Fibroblast of pulmonary artery (primary cell): ENCODE results near the gene GRM8.

Experiments
- DNase-seq: peaks from one replicate; pipeline ENCODE4 v3.0.0-alpha.2; 2010; ENCODE audit warnings: low read depth
- H3K4me3 ChIP-seq: replicated peaks from 2 replicates; pipeline ENCODE4 v1.5.1; 2011; ENCODE audit warnings: low read depth, mild to moderate bottlenecking, control low read depth, low read length, moderate library complexity
- TF ChIP-seq, protein P1 (sequence below): IDR thresholded peaks from 2 replicates; pipeline ENCODE4 v1.5.1; 2011; ENCODE audit warnings: mild to moderate bottlenecking, control low read depth, low read length, inconsistent platforms; ENCODE audit errors: missing control alignments

Gene GRM8

GRCh38 chr7:126790763-126791162 is 462.0 kb downstream of the GRM8 start:
- TF ChIP-seq, protein P1, sequence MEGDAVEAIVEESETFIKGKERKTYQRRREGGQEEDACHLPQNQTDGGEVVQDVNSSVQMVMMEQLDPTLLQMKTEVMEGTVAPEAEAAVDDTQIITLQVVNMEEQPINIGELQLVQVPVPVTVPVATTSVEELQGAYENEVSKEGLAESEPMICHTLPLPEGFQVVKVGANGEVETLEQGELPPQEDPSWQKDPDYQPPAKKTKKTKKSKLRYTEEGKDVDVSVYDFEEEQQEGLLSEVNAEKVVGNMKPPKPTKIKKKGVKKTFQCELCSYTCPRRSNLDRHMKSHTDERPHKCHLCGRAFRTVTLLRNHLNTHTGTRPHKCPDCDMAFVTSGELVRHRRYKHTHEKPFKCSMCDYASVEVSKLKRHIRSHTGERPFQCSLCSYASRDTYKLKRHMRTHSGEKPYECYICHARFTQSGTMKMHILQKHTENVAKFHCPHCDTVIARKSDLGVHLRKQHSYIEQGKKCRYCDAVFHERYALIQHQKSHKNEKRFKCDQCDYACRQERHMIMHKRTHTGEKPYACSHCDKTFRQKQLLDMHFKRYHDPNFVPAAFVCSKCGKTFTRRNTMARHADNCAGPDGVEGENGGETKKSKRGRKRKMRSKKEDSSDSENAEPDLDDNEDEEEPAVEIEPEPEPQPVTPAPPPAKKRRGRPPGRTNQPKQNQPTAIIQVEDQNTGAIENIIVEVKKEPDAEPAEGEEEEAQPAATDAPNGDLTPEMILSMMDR, result no peak
- no peak for DNase-seq
- no peak overlapping the region for H3K4me3 ChIP-seq

- TF ChIP-seq, protein P1, result no peak
- no peak for DNase-seq
- no peak overlapping the region for H3K4me3 ChIP-seq
These were observed 469.1 kb downstream of the GRM8 start for GRCh38 chr7:126783613-126784012.

DNA sequence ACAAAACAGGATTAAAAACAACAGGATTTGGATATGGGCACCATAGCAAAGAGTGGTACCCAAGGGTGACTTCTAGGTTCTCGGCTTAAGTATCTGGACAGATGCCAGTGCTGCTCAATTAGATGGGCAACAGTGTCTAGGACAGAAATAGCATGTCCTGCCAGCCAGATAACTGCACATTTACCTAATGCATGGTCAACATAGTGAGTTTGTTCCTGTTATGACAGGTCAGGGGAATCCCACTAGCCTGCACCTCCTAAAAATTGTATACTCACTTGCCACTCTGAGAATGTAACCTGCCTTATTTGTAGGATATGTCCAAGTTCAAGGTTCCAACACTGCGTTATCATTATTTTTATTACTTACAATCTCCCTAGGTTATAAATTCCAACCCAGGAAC is 471.7 kb downstream of the GRM8 start:
- TF ChIP-seq, protein P1, result no peak
- DNase-seq, result no peak
- no peak overlapping the region for H3K4me3 ChIP-seq

GRCh38 chr7:126778101-126778500 is 474.6 kb downstream of the GRM8 start:
- no peak for DNase-seq
- no peak overlapping the region for H3K4me3 ChIP-seq
- TF ChIP-seq, protein P1, result no peak

DNA sequence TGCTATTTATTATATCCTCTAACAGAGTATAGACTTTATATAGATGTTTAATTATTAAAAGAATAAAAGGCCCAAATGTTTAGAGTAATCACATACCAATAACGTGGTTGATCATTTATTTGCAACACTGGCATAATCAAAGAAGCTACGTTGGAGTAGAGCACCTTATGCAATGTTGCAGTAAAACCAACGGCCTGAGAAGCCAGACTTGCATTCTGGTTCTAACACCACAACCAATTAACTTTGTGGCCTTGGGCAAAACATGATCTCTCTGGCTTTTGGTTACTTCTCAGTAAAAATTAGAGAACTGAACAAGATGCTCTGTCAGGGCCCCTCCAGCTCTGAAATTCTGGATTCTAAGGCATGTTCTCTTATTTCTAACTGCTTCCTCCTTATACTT is 476.2 kb downstream of the GRM8 start:
- TF ChIP-seq, protein P1, result no peak
- no peak overlapping the region for H3K4me3 ChIP-seq
- no peak for DNase-seq

DNA sequence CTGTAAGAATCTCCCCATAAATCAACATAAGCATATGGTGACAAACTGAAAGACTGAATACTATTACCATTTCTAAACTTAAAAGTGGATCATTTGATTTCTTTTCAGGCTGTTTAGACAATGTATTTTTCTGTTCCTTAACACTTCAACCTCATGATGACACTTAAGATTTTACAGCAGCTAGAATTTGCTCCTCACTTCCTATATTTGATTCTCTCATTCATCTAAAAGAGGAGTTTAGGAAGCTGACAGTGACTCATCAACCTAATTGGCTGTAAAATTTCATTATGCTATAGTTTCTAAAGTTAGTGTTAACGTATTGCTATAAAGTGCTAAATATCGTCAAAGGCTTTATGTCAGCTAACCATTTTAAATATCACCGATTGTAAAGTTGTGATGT is 478.7 kb downstream of the GRM8 start:
- no peak overlapping the region for H3K4me3 ChIP-seq
- TF ChIP-seq, protein P1, result no peak
- DNase-seq, result no peak

DNA sequence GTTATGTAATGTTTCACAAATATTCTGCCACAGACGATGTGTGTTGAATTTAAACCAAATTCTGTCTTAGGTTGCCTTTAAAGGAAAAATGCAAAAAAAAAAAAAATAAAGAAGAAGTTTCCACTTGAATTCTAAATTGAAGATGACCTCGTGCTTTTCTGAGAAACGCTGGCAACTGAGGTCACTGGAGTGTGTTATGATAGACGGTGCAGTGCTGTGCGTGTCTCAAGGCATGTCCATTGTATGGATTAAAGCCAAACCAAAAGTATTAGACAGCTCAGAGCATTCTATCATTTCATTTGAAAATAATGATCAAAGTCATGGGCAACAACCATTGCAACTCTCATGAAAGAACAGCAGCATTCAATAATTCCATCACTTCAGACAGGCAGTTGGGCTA is 483.9 kb downstream of the GRM8 start:
- no peak for DNase-seq
- H3K4me3 ChIP-seq, result no peak overlapping the region
- TF ChIP-seq, protein P1, result no peak
